Endothelial cell of umbilical vein (primary cell): ENCODE measurements around the gene DDIT3. TPM values are rescaled to one million over a fixed set of nuclear protein-coding genes. Genes with fewer than 3 reads are reported as not detected.

Experiments used
- BruUV-seq: library from RNA; stranded (reverse); fragments of 400-500 nt; replicated peaks from 2 replicates; lab custom pipeline; 2021; lab: Mats Ljungman, UMichigan
- CTCF ChIA-PET: fragments of 300-600, 350-600 bp; sonication (Branson Sonifier 250); formaldehyde crosslinking; loops from one replicate; lab custom pipeline; 2021; ENCODE audit warnings: antibody characterized with exemption, inconsistent platforms; lab: Charles Lee
- POLR2A ChIA-PET: fragments of 300-600, 350-600 bp; sonication (Branson Sonifier 250); formaldehyde crosslinking; loops from one replicate; lab custom pipeline; 2021; ENCODE audit warnings: antibody characterized with exemption, inconsistent platforms; lab: Charles Lee
- DNase-seq: peaks from one replicate; pipeline ENCODE4 v3.0.0-alpha.2; 2011; ENCODE audit warnings: low read depth, low spot score
- FAIRE-seq: peaks from 2 replicates; lab custom pipeline; 2011; peaks lifted over from hg19 to GRCh38; lab: Jason Lieb, UNC
- H2AFZ ChIP-seq: 2 replicates; pipeline ENCODE4 v1.6.0; 2012; ENCODE audit warnings: low read depth, low read length, control low read depth, inconsistent platforms
- H3K27ac ChIP-seq: 2 replicates; pipeline ENCODE4 v1.5.1; 2011; ENCODE audit warnings: low read depth, mild to moderate bottlenecking, control low read depth, low read length, moderate library complexity; ENCODE audit not compliant: insufficient read depth
- H3K27me3 ChIP-seq, 2 experiments: 2 replicates each; pipeline versions ENCODE4 v1.6.0 to v1.6.1; 2011; ENCODE audit warnings: low read length in 2 of 2, mixed read lengths in 1 of 2; ENCODE audit not compliant: control insufficient read depth in 2 of 2, insufficient read depth in 2 of 2
- H3K36me3 ChIP-seq, 2 experiments: 2 replicates in 1 of 2; 3 replicates in 1 of 2; pipeline ENCODE4 v1.5.1; 2011; ENCODE audit warnings: low read length in 2 of 2, mild to moderate bottlenecking in 1 of 2, moderate library complexity in 1 of 2; ENCODE audit not compliant: control insufficient read depth in 2 of 2, insufficient read depth in 2 of 2; ENCODE audit errors: extremely low read depth in 1 of 2
- H3K4me1 ChIP-seq: 3 replicates; pipeline ENCODE4 v1.5.1; 2011; ENCODE audit warnings: mild to moderate bottlenecking, low read length; ENCODE audit not compliant: control insufficient read depth, insufficient read depth; ENCODE audit errors: extremely low read depth
- H3K4me2 ChIP-seq: 2 replicates; pipeline ENCODE4 v1.6.1; 2011; ENCODE audit warnings: low read length, control low read depth, mixed read lengths; ENCODE audit not compliant: insufficient read depth
- H3K4me3 ChIP-seq, 3 experiments: fragments of 200-600 bp in 1 of 3; sonication (generic), shearing (Covaris generic) in 1 of 3; replicated peaks in 1 of 3; 2 replicates each; pipeline ENCODE4 v1.5.1; 2011 to 2016; ENCODE audit warnings: control low read depth in 3 of 3, low read length in 3 of 3, mild to moderate bottlenecking in 2 of 3, inconsistent platforms in 1 of 3, low read depth in 1 of 3, moderate library complexity in 1 of 3; ENCODE audit not compliant: insufficient read depth in 1 of 3
- H3K79me2 ChIP-seq: 2 replicates; pipeline ENCODE4 v1.6.0; 2012; ENCODE audit warnings: low read length, inconsistent platforms; ENCODE audit not compliant: control insufficient read depth, insufficient read depth
- H3K9ac ChIP-seq: replicated peaks from 2 replicates; pipeline ENCODE3; 2011; ENCODE audit warnings: low read length, control low read depth; ENCODE audit not compliant: insufficient read depth; ENCODE audit errors: extremely low read depth
- H3K9me1 ChIP-seq: replicated peaks from 3 replicates; pipeline ENCODE4 v1.6.0; 2011; ENCODE audit warnings: mild to moderate bottlenecking, low read length; ENCODE audit not compliant: control insufficient read depth, insufficient read depth; ENCODE audit errors: extremely low read depth
- H3K9me3 ChIP-seq: replicated peaks from 2 replicates; pipeline ENCODE4 v1.5.1; 2012; ENCODE audit warnings: low read length, inconsistent platforms; ENCODE audit not compliant: control insufficient read depth, insufficient read depth
- H4K20me1 ChIP-seq: replicated peaks from 2 replicates; pipeline ENCODE3; 2011; ENCODE audit warnings: mild to moderate bottlenecking, low read length; ENCODE audit not compliant: control insufficient read depth, insufficient read depth; ENCODE audit errors: extremely low read depth
- EZH2 ChIP-seq: IDR thresholded peaks from 2 replicates; pipeline ENCODE4 v1.6.1; 2012; ENCODE audit warnings: borderline replicate concordance, low read depth, mild to moderate bottlenecking, moderate library complexity, low read length, inconsistent platforms; ENCODE audit not compliant: severe bottlenecking
- GATA2 ChIP-seq: IDR thresholded peaks from 2 replicates; pipeline ENCODE4 v1.7.0; 2011; ENCODE audit warnings: low read depth, mild to moderate bottlenecking, moderate library complexity, mixed read lengths, low read length; ENCODE audit not compliant: insufficient read length, insufficient read depth
- POLR2AphosphoS5 ChIP-seq: IDR thresholded peaks from 2 replicates; pipeline ENCODE4 v1.6.1; 2012; ENCODE audit warnings: low read depth, mild to moderate bottlenecking, control low read depth, low read length, moderate library complexity; ENCODE audit not compliant: insufficient read depth
- dilution Hi-C: fragments of 300-500 bp; cut with MboI; formaldehyde crosslinking; loops from one replicate; pipeline ENCODE4 v1.15.0; 2019; ENCODE audit warnings: low sequenced_read_pairs; ENCODE audit not compliant: extremely low pct_ligation_motif_present
- intact Hi-C: fragments of 100-400 bp; cut with micrococcal nuclease; formaldehyde crosslinking; loops from one replicate; pipeline ENCODE4 v1.10.0; 2022
- polyA plus RNA-seq, 4 experiments: library from polyadenylated mRNA; depleted of rRNA in 3 of 4; stranded (reverse) in 3 of 4; unstranded in 1 of 4; fragments of >200 nt; gene quantifications; 2 replicates each; pipeline versions ENCODE4 v1.2.1 to v1.2.3, GENCODE V29; 2011 to 2012; ENCODE audit warnings: missing spikeins in 1 of 4
- total RNA-seq: library from RNA; stranded (reverse); gene quantifications from 2 replicates; pipeline ENCODE4 v1.2.3, GENCODE V29; 2021
- TF ChIP-seq, protein P1 (sequence below), 2 donors: IDR thresholded peaks; 1 replicate in 1 of 2; 2 replicates in 1 of 2; pipeline ENCODE4 v1.5.1; 2011; ENCODE audit warnings: low read length in 2 of 2, mild to moderate bottlenecking in 2 of 2, moderate library complexity in 2 of 2, control low read depth in 1 of 2, inconsistent platforms in 1 of 2, low read depth in 1 of 2; ENCODE audit not compliant: insufficient read depth in 1 of 2; ENCODE audit errors: extremely low read depth in 1 of 2
- TF ChIP-seq, protein P2 (sequence below): IDR thresholded peaks from 2 replicates; pipeline ENCODE4 v1.6.1; 2011; ENCODE audit not compliant: insufficient read depth, insufficient read length

Gene DDIT3
- total and polyA plus RNA-seq, 2 donors (not counting 3 experiments of a cell fraction or from before 2014, with no cell fraction given) = 13.7 to 22.0 TPM

DNA sequence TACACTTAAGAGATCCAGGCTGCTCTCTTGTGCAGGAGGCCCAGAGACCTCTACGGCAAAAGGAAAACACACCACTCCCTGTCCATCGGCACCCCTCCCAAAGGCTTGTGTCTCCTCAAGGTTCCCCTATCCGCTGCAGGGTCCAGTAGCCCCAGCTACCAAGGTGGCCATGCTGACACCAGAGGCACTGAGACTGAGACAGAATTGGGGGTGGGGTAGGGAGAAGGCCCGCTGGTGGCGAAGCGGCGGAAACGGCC lies 590 bp downstream of the DDIT3 start:
- peaks cover 40% of the 10 kb centered on the region for H3K79me2 ChIP-seq
- no peaks in the 10 kb centered on the region for H3K27me3 ChIP-seq
- H3K9me3 ChIP-seq = no peaks in the 10 kb centered on the region
- H3K36me3 ChIP-seq = peaks cover 20 to 27% of the 10 kb centered on the region in 2 experiments
- no peaks in the 10 kb centered on the region for H3K9me1 ChIP-seq
- H3K9ac ChIP-seq = peak overlapping the region; percentile 92
- no peak overlapping the region for H2AFZ ChIP-seq
- H3K4me2 ChIP-seq = peak overlapping the region; percentile 64
- peaks cover 48% of the 10 kb centered on the region for H3K4me1 ChIP-seq
- intact Hi-C loops = loop anchor here (1.0 to 5.0 kb wide), 2 partner anchors 28 to 32 kb away; partner anchors contain the start of genes DCTN2 and MARS1
- no peaks in the 10 kb centered on the region for H4K20me1 ChIP-seq
- BruUV-seq = no TSS peak
- CTCF ChIA-PET = no interaction called here
- dilution Hi-C loops = no loop called here
- FAIRE-seq (no peak), DNase-seq (no peak)
- POLR2A ChIA-PET = interaction anchor here (1.4 to 1.5 kb wide), 2 partner anchors 15 to 24 kb away, joined by 3 read pairs; no protein-coding TSS in a partner anchor
- TF ChIP-seq, protein P1, sequence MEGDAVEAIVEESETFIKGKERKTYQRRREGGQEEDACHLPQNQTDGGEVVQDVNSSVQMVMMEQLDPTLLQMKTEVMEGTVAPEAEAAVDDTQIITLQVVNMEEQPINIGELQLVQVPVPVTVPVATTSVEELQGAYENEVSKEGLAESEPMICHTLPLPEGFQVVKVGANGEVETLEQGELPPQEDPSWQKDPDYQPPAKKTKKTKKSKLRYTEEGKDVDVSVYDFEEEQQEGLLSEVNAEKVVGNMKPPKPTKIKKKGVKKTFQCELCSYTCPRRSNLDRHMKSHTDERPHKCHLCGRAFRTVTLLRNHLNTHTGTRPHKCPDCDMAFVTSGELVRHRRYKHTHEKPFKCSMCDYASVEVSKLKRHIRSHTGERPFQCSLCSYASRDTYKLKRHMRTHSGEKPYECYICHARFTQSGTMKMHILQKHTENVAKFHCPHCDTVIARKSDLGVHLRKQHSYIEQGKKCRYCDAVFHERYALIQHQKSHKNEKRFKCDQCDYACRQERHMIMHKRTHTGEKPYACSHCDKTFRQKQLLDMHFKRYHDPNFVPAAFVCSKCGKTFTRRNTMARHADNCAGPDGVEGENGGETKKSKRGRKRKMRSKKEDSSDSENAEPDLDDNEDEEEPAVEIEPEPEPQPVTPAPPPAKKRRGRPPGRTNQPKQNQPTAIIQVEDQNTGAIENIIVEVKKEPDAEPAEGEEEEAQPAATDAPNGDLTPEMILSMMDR (IDR thresholded peaks at IDR 0.05; ENCODE audit: extremely low read depth in 1 of 2, insufficient read depth in 1 of 2, low read depth in 1 of 2, low read length in 2 of 2) = no peak
- no peak for TF ChIP-seq GATA2
- TF ChIP-seq, protein P2, sequence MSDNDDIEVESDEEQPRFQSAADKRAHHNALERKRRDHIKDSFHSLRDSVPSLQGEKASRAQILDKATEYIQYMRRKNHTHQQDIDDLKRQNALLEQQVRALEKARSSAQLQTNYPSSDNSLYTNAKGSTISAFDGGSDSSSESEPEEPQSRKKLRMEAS = no peak
- no peak for TF ChIP-seq EZH2
- no peak for TF ChIP-seq POLR2AphosphoS5
- peak overlapping the region; percentile 83 for H3K27ac ChIP-seq
- peak overlapping the region; percentile 7 to 89 (median 67) for H3K4me3 ChIP-seq
